GM21529 (cell line): ENCODE results near the gene CCL17.

ENCODE experiments used
- ATAC-seq: cut with Tn5 transposase; IDR thresholded peaks from one replicate; pipeline ENCODE4 v1.9.1; 2021; ENCODE audit not compliant: unreplicated experiment

CCL17 gene

DNA sequence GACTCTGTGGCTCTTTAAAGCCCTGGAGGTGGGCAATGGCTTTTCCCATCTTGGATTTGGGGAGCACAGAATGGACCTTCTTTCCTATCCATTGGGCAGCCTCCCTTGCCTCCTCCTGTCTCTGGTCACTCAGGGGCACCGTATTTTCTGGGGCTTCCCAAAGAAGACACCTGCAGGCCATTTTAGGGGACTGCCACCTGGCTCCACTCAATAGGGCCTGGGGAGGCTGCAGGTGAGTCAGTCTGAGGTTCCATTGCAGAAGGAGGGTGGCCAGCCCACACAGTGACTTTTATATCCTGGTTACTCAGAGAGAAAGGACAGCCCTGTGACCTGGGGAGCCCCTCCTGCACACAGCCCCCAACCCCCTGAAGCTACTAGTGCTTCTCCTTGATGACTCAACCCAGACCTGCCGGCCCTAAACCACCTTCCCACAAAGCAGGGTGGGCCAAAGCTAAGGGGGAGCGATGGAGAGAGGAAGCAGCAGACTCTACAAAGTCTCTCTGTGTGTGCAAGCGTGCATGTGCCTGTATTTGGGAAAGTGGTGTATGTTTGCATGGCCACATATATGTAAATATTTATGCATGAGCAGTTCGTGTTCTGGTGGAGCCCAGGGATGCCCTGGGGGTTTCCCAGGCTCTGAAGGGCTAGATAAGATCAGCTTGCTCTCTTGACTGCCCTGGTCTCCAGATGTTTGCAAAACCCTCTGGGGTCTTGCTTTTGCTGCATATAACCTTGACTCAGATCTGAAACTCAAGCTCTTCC, 27.3 kb upstream of the CCL17 start:
- peak; percentile 74 for ATAC-seq

DNA sequence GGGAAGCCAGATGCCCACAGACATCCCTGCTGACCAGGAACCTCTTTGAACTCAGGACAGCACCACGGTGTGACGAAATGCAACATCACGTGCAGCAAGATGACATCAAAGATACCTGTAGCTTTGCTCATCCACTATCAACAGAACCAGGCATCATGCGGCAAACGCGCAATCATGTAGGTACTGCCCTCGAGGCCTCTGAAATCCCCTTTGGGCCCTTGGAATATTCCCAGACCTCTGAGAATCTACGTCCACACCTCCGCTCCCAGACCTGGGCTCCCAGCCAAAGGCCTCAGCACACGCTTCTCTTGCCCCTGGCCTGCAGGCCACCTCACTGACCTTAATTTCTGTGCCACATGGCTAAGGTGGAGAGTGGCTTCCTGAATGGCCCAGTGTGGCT, 25.0 kb upstream of the CCL17 start:
- ATAC-seq: no peak

GRCh38 chr16:57380671-57381462, 23.7 kb upstream of the CCL17 start:
- ATAC-seq: no peak

GRCh38 chr16:57381791-57382534, 22.6 kb upstream of the CCL17 start:
- ATAC-seq: no peak

DNA sequence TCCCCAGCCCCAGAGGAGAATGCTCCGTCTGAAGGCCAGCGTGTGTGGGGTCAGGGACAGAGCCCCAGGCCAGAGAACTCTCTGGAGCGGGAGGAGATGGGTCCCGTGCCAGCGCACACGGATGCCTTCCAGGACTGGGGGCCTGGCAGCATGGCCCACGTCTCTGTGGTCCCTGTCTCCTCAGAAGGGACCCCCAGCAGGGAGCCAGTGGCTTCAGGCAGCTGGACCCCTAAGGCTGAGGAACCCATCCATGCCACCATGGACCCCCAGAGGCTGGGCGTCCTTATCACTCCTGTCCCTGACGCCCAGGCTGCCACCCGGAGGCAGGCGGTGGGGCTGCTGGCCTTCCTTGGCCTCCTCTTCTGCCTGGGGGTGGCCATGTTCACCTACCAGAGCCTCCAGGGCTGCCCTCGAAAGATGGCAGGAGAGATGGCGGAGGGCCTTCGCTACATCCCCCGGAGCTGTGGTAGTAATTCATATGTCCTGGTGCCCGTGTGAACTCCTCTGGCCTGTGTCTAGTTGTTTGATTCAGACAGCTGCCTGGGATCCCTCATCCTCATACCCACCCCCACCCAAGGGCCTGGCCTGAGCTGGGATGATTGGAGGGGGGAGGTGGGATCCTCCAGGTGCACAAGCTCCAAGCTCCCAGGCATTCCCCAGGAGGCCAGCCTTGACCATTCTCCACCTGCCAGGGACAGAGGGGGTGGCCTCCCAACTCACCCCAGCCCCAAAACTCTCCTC, 21.9 kb upstream of the CCL17 start:
- no peak for ATAC-seq

DNA sequence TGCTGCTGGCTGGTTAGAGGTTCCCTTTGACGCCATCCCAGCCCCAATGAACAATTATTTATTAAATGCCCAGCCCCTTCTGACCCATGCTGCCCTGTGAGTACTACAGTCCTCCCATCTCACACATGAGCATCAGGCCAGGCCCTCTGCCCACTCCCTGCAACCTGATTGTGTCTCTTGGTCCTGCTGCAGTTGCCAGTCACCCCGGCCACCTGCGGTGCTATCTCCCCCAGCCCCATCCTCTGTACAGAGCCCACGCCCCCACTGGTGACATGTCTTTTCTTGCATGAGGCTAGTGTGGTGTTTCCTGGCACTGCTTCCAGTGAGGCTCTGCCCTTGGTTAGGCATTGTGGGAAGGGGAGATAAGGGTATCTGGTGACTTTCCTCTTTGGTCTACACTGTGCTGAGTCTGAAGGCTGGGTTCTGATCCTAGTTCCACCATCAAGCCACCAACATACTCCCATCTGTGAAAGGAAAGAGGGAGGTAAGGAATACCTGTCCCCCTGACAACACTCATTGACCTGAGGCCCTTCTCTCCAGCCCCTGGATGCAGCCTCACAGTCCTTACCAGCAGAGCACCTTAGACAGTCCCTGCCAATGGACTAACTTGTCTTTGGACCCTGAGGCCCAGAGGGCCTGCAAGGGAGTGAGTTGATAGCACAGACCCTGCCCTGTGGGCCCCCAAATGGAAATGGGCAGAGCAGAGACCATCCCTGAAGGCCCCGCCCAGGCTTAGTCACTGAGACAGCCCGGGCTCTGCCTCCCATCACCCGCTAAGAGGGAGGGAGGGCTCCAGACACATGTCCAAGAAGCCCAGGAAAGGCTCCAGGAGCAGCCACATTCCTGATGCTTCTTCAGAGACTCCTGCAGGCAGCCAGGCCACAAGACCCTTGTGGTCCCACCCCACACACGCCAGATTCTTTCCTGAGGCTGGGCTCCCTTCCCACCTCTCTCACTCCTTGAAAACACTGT, 21.0 kb upstream of the CCL17 start:
- no peak for ATAC-seq

- ATAC-seq: no peak
These were observed 20.1 kb upstream of the CCL17 start for GRCh38 chr16:57384248-57385070.

- no peak for ATAC-seq
These were observed 19.5 kb upstream of the CCL17 start for GRCh38 chr16:57385083-57385482.

GRCh38 chr16:57386381-57386951, 18.1 kb upstream of the CCL17 start:
- no peak for ATAC-seq

DNA sequence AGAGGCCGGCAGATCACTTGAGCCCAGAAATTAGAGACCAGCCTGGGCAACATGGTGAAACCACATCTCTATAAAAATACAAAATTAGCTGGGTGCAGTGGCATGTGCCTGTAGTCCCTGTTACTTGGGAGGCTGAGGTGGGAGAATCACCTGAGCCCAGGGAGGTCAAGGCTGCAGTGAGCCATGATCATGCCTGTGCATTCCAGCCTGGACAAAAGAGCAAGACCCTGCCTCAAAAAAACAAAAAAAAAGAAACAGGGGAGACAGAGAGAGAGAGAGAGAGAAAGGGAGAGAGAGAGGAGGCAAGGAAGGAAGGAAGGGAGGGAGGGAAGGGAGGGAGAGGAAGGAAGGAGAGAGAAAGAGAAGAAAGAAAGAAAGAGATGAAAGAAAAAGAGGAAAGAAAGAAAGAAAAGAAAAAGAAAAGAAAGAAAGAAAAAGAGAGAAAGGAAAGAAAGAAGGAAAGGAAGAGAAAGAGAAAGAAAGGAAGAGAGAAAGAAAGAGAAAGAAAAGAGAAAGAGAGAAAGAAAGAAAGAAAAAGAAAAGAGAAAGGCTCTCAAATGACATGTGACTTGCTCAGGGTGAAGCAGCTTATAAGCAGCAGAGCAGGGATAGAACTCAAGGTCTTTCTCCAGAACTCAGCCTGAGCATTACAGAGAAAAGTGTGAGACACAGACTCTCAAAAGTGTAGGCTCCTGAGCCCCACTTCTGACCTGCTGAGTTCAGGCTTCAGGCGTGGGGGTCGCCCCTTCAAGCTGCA, 16.8 kb upstream of the CCL17 start:
- peak; percentile 30 for ATAC-seq

DNA sequence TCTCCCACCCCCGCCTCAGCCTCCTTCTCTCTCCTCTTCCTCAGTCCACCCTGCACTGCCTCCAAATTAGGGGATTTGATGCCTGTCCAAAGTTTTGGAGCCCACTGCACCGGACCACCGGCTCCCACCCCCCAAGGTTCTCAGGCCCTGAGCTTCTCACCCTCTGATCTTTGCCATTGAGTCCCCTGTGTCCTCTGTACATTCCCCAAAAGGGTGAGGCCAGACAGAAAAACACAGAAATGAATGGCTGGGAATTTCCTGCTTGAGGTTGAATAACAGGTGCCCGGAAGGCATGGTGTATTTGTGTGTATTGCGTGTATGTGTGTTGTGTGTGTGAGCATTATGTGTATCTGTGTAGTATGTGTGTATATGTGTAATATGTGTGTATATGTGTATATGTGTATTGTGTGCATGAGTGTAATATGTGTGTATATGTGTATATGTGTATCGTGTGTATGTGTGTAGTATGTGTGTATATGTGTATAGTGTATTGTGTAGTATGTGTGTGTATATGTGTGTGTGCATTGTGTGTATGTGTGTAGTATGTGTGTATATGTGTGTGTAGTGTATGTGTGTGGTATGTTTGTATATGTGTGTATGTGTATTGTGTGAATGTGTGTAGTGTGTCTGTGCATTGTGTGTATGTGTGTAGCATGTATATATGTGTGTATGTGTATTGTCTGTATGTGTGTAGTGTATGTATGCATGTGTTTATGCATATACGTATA, 16.0 kb upstream of the CCL17 start:
- peak; percentile 65 for ATAC-seq

- no peak for ATAC-seq
These were observed 15.5 kb upstream of the CCL17 start for GRCh38 chr16:57389087-57389468.

GRCh38 chr16:57390636-57391295, 13.8 kb upstream of the CCL17 start:
- no peak for ATAC-seq

DNA sequence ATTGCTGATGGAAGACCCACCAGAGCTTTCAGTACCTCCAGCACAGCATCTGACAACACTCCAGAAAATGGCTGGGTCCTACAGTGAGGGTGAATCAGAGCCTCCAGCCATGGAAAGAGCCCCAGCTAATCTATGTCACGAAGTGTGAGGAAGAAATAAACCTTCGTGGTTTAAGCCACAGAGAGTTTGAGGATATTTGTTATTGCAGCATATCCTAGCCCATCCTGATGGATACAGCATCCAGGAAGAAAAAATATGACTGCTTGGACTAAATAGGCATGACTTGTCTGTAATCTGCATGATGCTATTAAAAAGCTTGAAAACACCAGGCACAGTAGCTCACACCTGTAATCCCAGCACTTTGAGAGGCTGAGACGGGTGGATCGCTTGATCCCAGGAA, 13.3 kb upstream of the CCL17 start:
- no peak for ATAC-seq

- ATAC-seq: no peak
These were observed 12.9 kb upstream of the CCL17 start for GRCh38 chr16:57391708-57392107.

GRCh38 chr16:57392694-57393093, 11.9 kb upstream of the CCL17 start:
- ATAC-seq: no peak

DNA sequence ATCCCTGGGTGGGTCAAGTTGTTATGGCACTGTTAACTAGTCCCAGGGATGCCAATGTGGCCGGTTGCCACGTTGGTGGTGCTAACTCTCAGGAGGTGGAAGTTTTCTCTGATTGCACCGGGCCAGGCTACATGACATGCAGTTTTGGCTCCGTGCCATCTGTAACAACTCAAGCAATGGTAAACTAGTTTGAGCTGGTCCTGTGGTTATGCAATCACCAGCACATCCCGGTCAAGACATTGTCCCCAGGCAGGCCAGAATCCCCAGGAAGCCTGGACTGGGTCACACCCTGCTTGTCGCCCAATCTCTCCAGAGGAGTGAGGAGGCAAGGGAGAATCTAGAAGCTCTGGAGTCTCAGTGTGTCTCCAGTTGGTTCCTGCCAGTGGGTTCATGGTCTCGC, 10.1 kb upstream of the CCL17 start:
- no peak for ATAC-seq
